ENCODE data around the gene HAPLN3.

The HAPLN3 gene

GRCh38 chr15:88894348-88894818 lies 961 bp downstream of the HAPLN3 start:
- DNase-seq (ENCODE audit: low spot score) = no peak

- no peak for DNase-seq (ENCODE audit: low spot score)
Observed at GRCh38 chr15:88891540-88892254, 3.6 kb downstream of the HAPLN3 start.

GRCh38 chr15:88890495-88890894 lies 4.8 kb downstream of the HAPLN3 start:
- DNase-seq (ENCODE audit: low spot score) = peak; percentile 32

GRCh38 chr15:88888719-88889118 lies 6.6 kb downstream of the HAPLN3 start:
- no peak for DNase-seq (ENCODE audit: low spot score)

GRCh38 chr15:88887068-88887580 lies 8.2 kb downstream of the HAPLN3 start:
- DNase-seq (ENCODE audit: low spot score) = no peak

GRCh38 chr15:88882785-88883184 lies 12.6 kb downstream of the HAPLN3 start:
- DNase-seq (ENCODE audit: low spot score) = no peak

- DNase-seq (ENCODE audit: low spot score) = peak; percentile 28
Observed at GRCh38 chr15:88881775-88882174, 13.6 kb downstream of the HAPLN3 start.

- no peak for DNase-seq (ENCODE audit: low spot score)
Observed at GRCh38 chr15:88880944-88881740, 14.2 kb downstream of the HAPLN3 start.

GRCh38 chr15:88878720-88879184 lies 16.6 kb downstream of the HAPLN3 start:
- DNase-seq (ENCODE audit: low spot score) = peak; percentile 74

GRCh38 chr15:88877906-88878305 lies 17.4 kb downstream of the HAPLN3 start:
- no peak for DNase-seq (ENCODE audit: low spot score)

GRCh38 chr15:88877415-88877814 lies 17.9 kb downstream of the HAPLN3 start:
- DNase-seq (ENCODE audit: low spot score) = no peak

- no peak for DNase-seq (ENCODE audit: low spot score)
Observed at GRCh38 chr15:88876573-88876972, 18.8 kb downstream of the HAPLN3 start.

- no peak for DNase-seq (ENCODE audit: low spot score)
Observed at GRCh38 chr15:88874684-88875083, 20.7 kb downstream of the HAPLN3 start.

- DNase-seq (ENCODE audit: low spot score) = no peak
Observed at GRCh38 chr15:88874275-88874674, 21.1 kb downstream of the HAPLN3 start.

- no peak for DNase-seq (ENCODE audit: low spot score)
Observed at GRCh38 chr15:88873786-88874185, 21.6 kb downstream of the HAPLN3 start.

GRCh38 chr15:88872706-88873105 lies 22.6 kb downstream of the HAPLN3 start:
- DNase-seq (ENCODE audit: low spot score) = no peak

GRCh38 chr15:88872106-88872505 lies 23.2 kb downstream of the HAPLN3 start:
- DNase-seq (ENCODE audit: low spot score) = no peak

GRCh38 chr15:88871313-88871712 lies 24.0 kb downstream of the HAPLN3 start:
- no peak for DNase-seq (ENCODE audit: low spot score)

GRCh38 chr15:88866295-88866881 lies 29.0 kb downstream of the HAPLN3 start:
- DNase-seq (ENCODE audit: low spot score) = no peak

GRCh38 chr15:88865498-88866099 lies 29.7 kb downstream of the HAPLN3 start:
- DNase-seq (ENCODE audit: low spot score) = no peak

- DNase-seq (ENCODE audit: low spot score) = no peak
Observed at GRCh38 chr15:88864861-88865497, 30.4 kb downstream of the HAPLN3 start.

GRCh38 chr15:88863412-88863811 lies 31.9 kb downstream of the HAPLN3 start:
- no peak for DNase-seq (ENCODE audit: low spot score)
